Type B pancreatic cell (in vitro differentiated cells): ENCODE data around the gene PRKCZ. TPM values are rescaled to one million over a fixed set of nuclear protein-coding genes. Genes with fewer than 3 reads are reported as not detected.
"Not testable (repeated sequence)": the region's sequence is repeated elsewhere in the genome, so short reads cannot be mapped to it uniquely, and the experiment has no call there.

Experiments used
- DNase-seq: peaks from one replicate; pipeline ENCODE4 v3.0.0; 2021; ENCODE audit warnings: mixed read lengths; ENCODE audit not compliant: unreplicated experiment; ENCODE audit errors: extremely low spot score
- H3K27ac Mint-ChIP-seq: 2 replicates; pipeline ENCODE4 v1.8.0; 2021; ENCODE audit warnings: mild to moderate bottlenecking, mixed read lengths
- H3K27me3 Mint-ChIP-seq: 2 replicates; pipeline ENCODE4 v1.8.0; 2021; ENCODE audit warnings: mixed read lengths
- H3K36me3 Mint-ChIP-seq: 2 replicates; pipeline ENCODE4 v1.8.0; 2021; ENCODE audit warnings: mixed read lengths
- H3K4me1 Mint-ChIP-seq: one replicate; pipeline ENCODE4 v1.8.0; 2021; ENCODE audit warnings: mixed read lengths; ENCODE audit not compliant: unreplicated experiment
- H3K4me3 Mint-ChIP-seq: 2 replicates; pipeline ENCODE4 v1.8.0; 2021; ENCODE audit warnings: mild to moderate bottlenecking, mixed read lengths
- H3K9me3 Mint-ChIP-seq: 2 replicates; pipeline ENCODE4 v1.8.0; 2021; ENCODE audit warnings: mixed read lengths
- total RNA-seq: library from RNA; stranded (reverse); gene quantifications from 2 replicates; pipeline ENCODE4 v1.2.1, GENCODE V29; 2021; ENCODE audit warnings: low replicate concordance
- TF ChIP-seq, protein P1 (sequence below): fragments of 200-600 bp; sonication (generic); conservative IDR thresholded peaks from 2 replicates; pipeline ENCODE4 v1.5.0; 2021; ENCODE audit warnings: antibody characterized with exemption, mild to moderate bottlenecking

Gene PRKCZ
- total RNA-seq, 1 donor from 2014 or later = 33.2 TPM

- TF ChIP-seq, protein P1, sequence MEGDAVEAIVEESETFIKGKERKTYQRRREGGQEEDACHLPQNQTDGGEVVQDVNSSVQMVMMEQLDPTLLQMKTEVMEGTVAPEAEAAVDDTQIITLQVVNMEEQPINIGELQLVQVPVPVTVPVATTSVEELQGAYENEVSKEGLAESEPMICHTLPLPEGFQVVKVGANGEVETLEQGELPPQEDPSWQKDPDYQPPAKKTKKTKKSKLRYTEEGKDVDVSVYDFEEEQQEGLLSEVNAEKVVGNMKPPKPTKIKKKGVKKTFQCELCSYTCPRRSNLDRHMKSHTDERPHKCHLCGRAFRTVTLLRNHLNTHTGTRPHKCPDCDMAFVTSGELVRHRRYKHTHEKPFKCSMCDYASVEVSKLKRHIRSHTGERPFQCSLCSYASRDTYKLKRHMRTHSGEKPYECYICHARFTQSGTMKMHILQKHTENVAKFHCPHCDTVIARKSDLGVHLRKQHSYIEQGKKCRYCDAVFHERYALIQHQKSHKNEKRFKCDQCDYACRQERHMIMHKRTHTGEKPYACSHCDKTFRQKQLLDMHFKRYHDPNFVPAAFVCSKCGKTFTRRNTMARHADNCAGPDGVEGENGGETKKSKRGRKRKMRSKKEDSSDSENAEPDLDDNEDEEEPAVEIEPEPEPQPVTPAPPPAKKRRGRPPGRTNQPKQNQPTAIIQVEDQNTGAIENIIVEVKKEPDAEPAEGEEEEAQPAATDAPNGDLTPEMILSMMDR = no peak
- Mint-ChIP-seq H3K27me3 (peaks cover 20% of the 10 kb centered on the region), H3K36me3 (peaks cover 3% of the 10 kb centered on the region), H3K9me3 (no peaks in the 10 kb centered on the region), H3K27ac (no peak overlapping the region), H3K4me3 (no peak overlapping the region), H3K4me1 (peaks cover 8% of the 10 kb centered on the region)
- no peak for DNase-seq
Measured at GRCh38 chr1:2115702-2116341, 65.6 kb downstream of the PRKCZ start.

DNA sequence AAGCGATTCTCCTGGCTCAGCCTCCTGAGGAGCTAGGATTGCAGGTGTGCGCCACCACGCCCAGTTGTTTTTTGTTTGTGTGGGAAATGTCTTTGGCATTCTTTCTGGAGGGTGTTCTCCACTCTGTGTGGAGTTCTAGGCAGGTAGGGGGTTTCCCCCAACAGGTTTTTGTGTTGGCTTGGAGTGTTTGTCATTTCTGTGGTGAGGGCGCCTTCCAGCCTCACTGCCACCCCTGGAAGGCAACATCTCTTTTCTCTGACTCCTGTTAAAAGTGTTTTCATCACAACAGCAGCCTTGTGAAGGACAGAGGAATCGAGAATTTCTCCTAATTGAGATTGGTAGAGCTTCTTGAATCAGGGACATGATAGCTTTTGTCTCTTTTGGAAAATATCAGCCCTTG lies 69.7 kb downstream of the PRKCZ start:
- no peak overlapping the region for H3K4me3 Mint-ChIP-seq
- no peak for DNase-seq
- TF ChIP-seq, protein P1 = no peak
- no peak overlapping the region for H3K27ac Mint-ChIP-seq
- peaks cover 9% of the 10 kb centered on the region for H3K36me3 Mint-ChIP-seq
- peaks cover 6% of the 10 kb centered on the region for H3K9me3 Mint-ChIP-seq
- H3K4me1 Mint-ChIP-seq = peaks cover 5% of the 10 kb centered on the region
- peaks cover 20% of the 10 kb centered on the region for H3K27me3 Mint-ChIP-seq

DNA sequence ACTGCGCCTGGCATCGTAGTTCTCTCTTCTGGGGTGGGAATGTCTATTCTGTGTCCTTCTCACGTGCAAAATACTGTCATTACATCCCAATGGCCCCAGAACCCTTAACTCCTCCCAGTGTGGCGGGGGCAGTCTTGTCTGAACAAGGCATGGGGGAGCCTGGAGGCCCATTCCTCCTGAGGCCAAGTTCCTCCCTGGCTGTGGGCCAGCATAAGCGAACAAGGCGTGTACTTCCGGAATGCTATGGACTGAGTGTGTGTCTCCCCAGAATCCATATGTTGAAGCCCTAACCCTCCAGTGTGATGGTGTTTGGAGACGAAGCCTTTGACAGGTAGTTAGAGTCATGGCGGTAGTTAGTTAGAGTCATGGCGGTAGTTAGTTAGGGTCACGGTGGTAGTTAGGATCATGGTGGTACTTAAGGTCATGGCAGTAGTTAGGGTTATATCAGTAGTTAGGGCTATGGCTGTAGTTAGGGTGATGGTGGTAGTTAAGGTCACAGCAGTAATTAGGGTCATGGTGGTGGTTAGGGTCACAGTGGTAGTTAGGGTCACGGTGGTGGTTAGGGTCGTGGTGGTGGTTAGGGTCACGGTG lies 71.0 kb downstream of the PRKCZ start:
- DNase-seq = no peak
- Mint-ChIP-seq H3K4me3 (peak overlapping the region; percentile 40), H3K4me1 (no peaks in the 10 kb centered on the region), H3K27me3 (peaks cover 11% of the 10 kb centered on the region), H3K27ac (peak overlapping the region; percentile 40), H3K9me3 (peaks cover 6% of the 10 kb centered on the region), H3K36me3 (peaks cover 9% of the 10 kb centered on the region)
- TF ChIP-seq, protein P1 = no peak

- not testable (repeated sequence) for H3K4me3 Mint-ChIP-seq, H3K9me3 Mint-ChIP-seq, DNase-seq, H3K36me3 Mint-ChIP-seq, H3K4me1 Mint-ChIP-seq, H3K27me3 Mint-ChIP-seq
- H3K27ac Mint-ChIP-seq = peak overlapping the region; percentile 40
Measured at GRCh38 chr1:2121794-2122193, 71.6 kb downstream of the PRKCZ start.

- DNase-seq = no peak
- peaks cover 6% of the 10 kb centered on the region for H3K9me3 Mint-ChIP-seq
- H3K27ac Mint-ChIP-seq = no peak overlapping the region
- TF ChIP-seq, protein P1 = no peak
- H3K4me1 Mint-ChIP-seq = no peaks in the 10 kb centered on the region
- H3K27me3 Mint-ChIP-seq = no peaks in the 10 kb centered on the region
- H3K4me3 Mint-ChIP-seq = no peak overlapping the region
- H3K36me3 Mint-ChIP-seq = peaks cover 6% of the 10 kb centered on the region
Measured at GRCh38 chr1:2124446-2125198, 74.4 kb downstream of the PRKCZ start.
